K562 (cell line): ENCODE data around the gene IKZF4. TPM values are rescaled to one million over a fixed set of nuclear protein-coding genes. Genes with fewer than 3 reads are reported as not detected.

Source experiments
- ATAC-seq: fragments of 200-7000 bp; cut with Tn5 transposase; 3 replicates; pipeline ENCODE4 v1.9.1; 2020; ENCODE audit warnings: moderate library complexity
- BruUV-seq: library from RNA; stranded (reverse); fragments of 400-500 nt; replicated peaks from 2 replicates; lab custom pipeline; 2021; lab: Mats Ljungman, UMichigan
- CTCF ChIA-PET: fragments of 300-600 bp; formaldehyde crosslinking; extraction: SDS; loops from one replicate; lab custom pipeline; 2021; ENCODE audit warnings: low intra/inter-chr PET ratio; lab: Yijun Ruan, JAX
- POLR2A ChIA-PET: fragments of 300-600, 350-650 bp; sonication (Branson Sonifier 250); formaldehyde crosslinking; extraction: SDS; loops from one replicate; lab custom pipeline; 2021; ENCODE audit warnings: antibody characterized with exemption, inconsistent platforms; lab: Yijun Ruan, JAX
- DNase-seq, 4 experiments: peaks; one replicate each; pipeline versions ENCODE4 v3.0.0 to v3.0.0-alpha.2; 2011 to 2018; ENCODE audit warnings: low spot score in 3 of 4, mixed read lengths in 3 of 4; ENCODE audit errors: extremely low read depth in 1 of 4
- FAIRE-seq: peaks from 2 replicates; lab custom pipeline; 2011; peaks lifted over from hg19 to GRCh38; lab: Jason Lieb, UNC
- H2AFZ ChIP-seq: 2 replicates; pipeline ENCODE4 v1.6.0; 2011; ENCODE audit warnings: low read depth, low read length, control low read depth, inconsistent platforms
- H3K27ac ChIP-seq: fragments of 200-600 bp; 3 replicates; pipeline ENCODE4 v1.8.0; 2011; ENCODE audit warnings: low read depth, mild to moderate bottlenecking, control low read depth, inconsistent platforms, low read length, moderate library complexity, mixed read lengths; ENCODE audit errors: extremely low read depth
- H3K27me3 ChIP-seq, 2 experiments: fragments of 300-600 bp in 1 of 2; 2 replicates in 1 of 2; 3 replicates in 1 of 2; pipeline versions ENCODE4 v1.6.0 to v1.8.0; 2011; ENCODE audit warnings: inconsistent platforms in 2 of 2, low read length in 2 of 2, mild to moderate bottlenecking in 1 of 2, mixed read lengths in 1 of 2, moderate library complexity in 1 of 2; ENCODE audit not compliant: control insufficient read depth in 2 of 2, insufficient read depth in 2 of 2
- H3K36me3 ChIP-seq: fragments of 300-600 bp; 3 replicates; pipeline ENCODE4 v1.8.0; 2011; ENCODE audit warnings: mild to moderate bottlenecking, low read length, inconsistent platforms; ENCODE audit not compliant: control insufficient read depth, insufficient read depth
- H3K4me1 ChIP-seq, 2 experiments: fragments of 200-600 bp in 1 of 2; replicated peaks in 1 of 2; 2 replicates in 1 of 2; 3 replicates in 1 of 2; pipeline versions ENCODE4 v1.5.1 to v1.8.0; 2011; ENCODE audit warnings: inconsistent platforms in 2 of 2, low read length in 2 of 2, mild to moderate bottlenecking in 1 of 2, mixed read lengths in 1 of 2, moderate library complexity in 1 of 2; ENCODE audit not compliant: control insufficient read depth in 2 of 2, insufficient read depth in 2 of 2
- H3K4me2 ChIP-seq: 2 replicates; pipeline ENCODE4 v1.6.1; 2011; ENCODE audit warnings: low read length, control low read depth, inconsistent platforms, mixed read lengths; ENCODE audit not compliant: insufficient read depth
- H3K4me3 ChIP-seq: fragments of 200-600 bp; sonication (generic), shearing (Covaris generic); 2 replicates; pipeline ENCODE4 v1.5.1; 2016; ENCODE audit warnings: control low read depth, inconsistent platforms
- H3K79me2 ChIP-seq: fragments of 200-600 bp; 3 replicates; pipeline ENCODE4 v1.8.0; 2011; ENCODE audit warnings: low read length, inconsistent platforms; ENCODE audit not compliant: control insufficient read depth, insufficient read depth
- H3K9ac ChIP-seq, 2 experiments: 2 replicates each; pipeline versions ENCODE4 v1.6.0 to v1.6.1; 2011; ENCODE audit warnings: low read depth in 2 of 2, low read length in 2 of 2, control low read depth in 1 of 2, inconsistent platforms in 1 of 2, mild to moderate bottlenecking in 1 of 2, mixed read lengths in 1 of 2; ENCODE audit not compliant: insufficient read depth in 1 of 2
- H3K9me1 ChIP-seq: one replicate; pipeline ENCODE4 v1.6.0; 2011; ENCODE audit warnings: inconsistent platforms, mild to moderate bottlenecking, low read length, moderate library complexity; ENCODE audit not compliant: control insufficient read depth, insufficient read depth
- H3K9me3 ChIP-seq: replicated peaks from 2 replicates; pipeline ENCODE4 v1.5.1; 2011; ENCODE audit warnings: low read depth, low read length, inconsistent platforms; ENCODE audit not compliant: control insufficient read depth, insufficient read depth
- H4K20me1 ChIP-seq: replicated peaks from 2 replicates; pipeline ENCODE4 v1.6.1; 2011; ENCODE audit warnings: low read length, inconsistent platforms, mixed read lengths; ENCODE audit not compliant: control insufficient read depth, insufficient read depth
- CBFB ChIP-seq: sonication (generic); formaldehyde crosslinking; IDR thresholded peaks from 2 replicates; pipeline ENCODE4 v1.4.0; 2020; ENCODE audit warnings: mild to moderate bottlenecking, missing genetic modification reagents
- CREB1 ChIP-seq, 2 experiments: sonication (generic) in 1 of 2; formaldehyde crosslinking in 1 of 2; IDR thresholded peaks; 2 replicates each; pipeline versions ENCODE4 v1.6.1 to v1.8.0; 2012 to 2022; ENCODE audit warnings: inconsistent platforms in 1 of 2, mild to moderate bottlenecking in 1 of 2, missing genetic modification reagents in 1 of 2, moderate library complexity in 1 of 2
- DNMT1 ChIP-seq: fragments of 450-650 bp; IDR thresholded peaks from 2 replicates; pipeline ENCODE4 v1.6.1; 2016; ENCODE audit warnings: antibody characterized with exemption, mild to moderate bottlenecking
- EP400 ChIP-seq: fragments of 450-650 bp; IDR thresholded peaks from 2 replicates; pipeline ENCODE4 v1.6.1; 2017; ENCODE audit warnings: antibody characterized with exemption, mild to moderate bottlenecking, moderate library complexity
- ETS2 ChIP-seq: IDR thresholded peaks from 2 replicates; pipeline ENCODE4 v1.6.1; 2016; ENCODE audit warnings: borderline replicate concordance, missing genetic modification characterization, mild to moderate bottlenecking, moderate library complexity, missing compliant biosample characterization; ENCODE audit not compliant: poor library complexity, severe bottlenecking
- ETV1 ChIP-seq: fragments of 450-650 bp; conservative IDR thresholded peaks from 2 replicates; pipeline ENCODE4 v1.6.1; 2016; ENCODE audit warnings: missing genetic modification characterization, control low read depth, low read depth, missing compliant biosample characterization
- FOXA3 ChIP-seq, 2 experiments: fragments of 450-650 bp in 1 of 2; sonication (generic) in 1 of 2; formaldehyde crosslinking; IDR thresholded peaks in 1 of 2; conservative IDR thresholded peaks in 1 of 2; 2 replicates each; pipeline versions ENCODE4 v1.4.0 to v1.8.0; 2020 to 2022; ENCODE audit warnings: mild to moderate bottlenecking in 2 of 2, missing genetic modification reagents in 1 of 2
- FOXJ3 ChIP-seq: sonication (generic); formaldehyde crosslinking; IDR thresholded peaks from 2 replicates; pipeline ENCODE4 v1.4.0; 2020; ENCODE audit warnings: mild to moderate bottlenecking, missing genetic modification reagents
- RBM34 ChIP-seq: fragments of 200-400 bp; formaldehyde crosslinking; IDR thresholded peaks from 2 replicates; pipeline ENCODE4 v1.6.1; 2018; ENCODE audit warnings: low read length, borderline replicate concordance; ENCODE audit not compliant: insufficient read depth
- RNF2 ChIP-seq: sonication (generic); IDR thresholded peaks from 2 replicates; pipeline ENCODE4 v1.6.1; 2016
- TBL1XR1 ChIP-seq, 2 experiments: IDR thresholded peaks; 2 replicates each; pipeline ENCODE4 v1.6.1; 2012; ENCODE audit warnings: improper control_type of control experiment in 2 of 2, low read length in 2 of 2, mild to moderate bottlenecking in 1 of 2
- TCF3 ChIP-seq: sonication (generic); formaldehyde crosslinking; IDR thresholded peaks from 2 replicates; pipeline ENCODE4 v1.4.0; 2020; ENCODE audit warnings: mild to moderate bottlenecking, missing genetic modification reagents
- TFAM ChIP-seq: fragments of 250-450 bp; sonication (Bioruptor Pico); conservative IDR thresholded peaks from 2 replicates; pipeline ENCODE4 v1.5.0; 2021; ENCODE audit warnings: mild to moderate bottlenecking, moderate library complexity
- ZNF212 ChIP-seq: fragments of 450-650 bp; formaldehyde crosslinking; IDR thresholded peaks from 2 replicates; pipeline ENCODE4 v1.4.0; 2020; ENCODE audit warnings: mild to moderate bottlenecking
- ZNF561 ChIP-seq: fragments of 450-650 bp; formaldehyde crosslinking; conservative IDR thresholded peaks from 2 replicates; pipeline ENCODE4 v1.4.0; 2020; ENCODE audit warnings: mild to moderate bottlenecking, moderate library complexity
- ZNF830 ChIP-seq: fragments of 250-450 bp; sonication (Bioruptor Pico); IDR thresholded peaks from 2 replicates; pipeline ENCODE4 v1.5.0; 2021; ENCODE audit warnings: mild to moderate bottlenecking
- WGBS: fragments of 100-300 bp; shearing (Covaris generic); methylation state at CpG from one replicate; pipeline ENCODE4 v1.1.6; 2016; ENCODE audit warnings: low coverage, mixed read lengths; ENCODE audit not compliant: insufficient coverage; ENCODE audit errors: missing lambda C conversion rate; 5-methylcytosine and 5-hydroxymethylcytosine counted together
- in situ Hi-C: fragments of 300-500 bp; cut with MboI; formaldehyde crosslinking; loops from 4 replicates; pipeline ENCODE4 v1.15.0; 2018; ENCODE audit warnings: inconsistent platforms, mixed read lengths
- intact Hi-C: fragments of 100-400 bp; cut with micrococcal nuclease; formaldehyde crosslinking; loops from 2 replicates; pipeline ENCODE4 v1.14.2; 2022
- polyA plus RNA-seq, 8 experiments: library from polyadenylated mRNA; depleted of rRNA in 4 of 8; stranded (reverse) in 5 of 8; unstranded in 3 of 8; fragments of >200 nt; fragmentation: Nextera tagmentation in 2 of 8; fragmentation: Illumina TruSeq in 1 of 8; extraction: Ambion mirVana in 2 of 8; extraction: Trizol in 1 of 8; gene quantifications; 2 replicates each; pipeline versions ENCODE4 v1.2.1 to v1.2.3, GENCODE V29; 2011 to 2014; ENCODE audit warnings: inconsistent platforms in 1 of 8, missing spikeins in 1 of 8
- total RNA-seq, 7 experiments: library from RNA; depleted of rRNA in 6 of 7; stranded (reverse); fragments of >200 nt in 6 of 7; fragmentation: Illumina TruSeq in 2 of 7; extraction: Trizol in 2 of 7; gene quantifications; 2 replicates each; pipeline versions ENCODE4 v1.2.1 to v1.2.3, GENCODE V29; 2011 to 2021; ENCODE audit warnings: low replicate concordance in 1 of 7
- TF ChIP-seq, protein P1 (sequence below), 2 experiments: fragments of 450-650 bp; conservative IDR thresholded peaks; 2 replicates each; pipeline ENCODE4 v1.6.1; 2017; ENCODE audit warnings: mild to moderate bottlenecking in 2 of 2, moderate library complexity in 2 of 2
- TF ChIP-seq, protein P2 (sequence below): fragments of 200-400 bp; formaldehyde crosslinking; IDR thresholded peaks from 2 replicates; pipeline ENCODE4 v1.6.1; 2017; ENCODE audit warnings: mild to moderate bottlenecking, low read depth, low read length, moderate library complexity

The IKZF4 gene
- total and polyA plus RNA-seq, 9 of the 15 experiments (the other 6 are each of a cell fraction or from before 2014, with no cell fraction given), result 1.9 to 16.3 (median 3.6) TPM

DNA sequence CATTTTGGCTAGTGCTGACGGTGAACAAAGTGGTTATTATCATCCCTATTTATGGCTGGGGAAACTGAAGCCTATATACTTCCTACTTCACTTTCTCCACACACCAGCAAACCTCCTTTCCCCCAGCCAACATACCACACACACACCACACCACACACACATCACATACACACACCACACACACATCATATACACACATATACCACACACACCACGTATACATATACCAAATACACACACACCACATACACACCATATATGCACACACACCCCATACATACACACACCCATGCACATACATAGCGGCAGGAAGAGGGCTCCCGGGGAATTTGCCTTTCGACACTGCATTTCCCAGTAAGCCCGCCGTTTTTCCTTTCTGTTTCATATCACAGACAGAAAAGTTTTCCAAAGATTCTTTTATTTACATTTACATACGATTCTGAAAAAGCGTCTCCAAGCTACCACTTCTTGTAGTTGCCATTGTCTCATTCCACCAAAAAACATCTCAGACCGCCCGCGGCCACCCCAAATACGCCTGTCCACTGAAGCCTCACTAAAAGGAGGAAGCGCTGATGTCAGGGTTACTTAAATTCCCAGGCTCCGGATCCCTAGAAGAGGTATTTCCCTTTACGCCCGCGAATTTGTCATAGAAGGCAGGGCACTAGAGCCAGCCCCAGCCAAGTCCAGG is 47.8 kb upstream of the IKZF4 start:
- peaks cover 11 to 22% of the 10 kb centered on the region in 2 experiments for H3K4me1 ChIP-seq
- H3K9me1 ChIP-seq, result no peaks in the 10 kb centered on the region
- FAIRE-seq (no peak), DNase-seq (peak in 1 of 4 experiments; percentile 29), ATAC-seq (peak; percentile 15)
- intact Hi-C loops (loop anchor here (2.0 to 5.0 kb wide), 2 partner anchors 46 to 48 kb away; partner anchors contain the start of genes IKZF4 and PYM1), in situ Hi-C loops (no loop called here)
- ChIA-PET CTCF (interaction anchor here (0.7 kb wide), 1 partner anchor 190 kb away, joined by 7 read pairs; no protein-coding TSS in a partner anchor), POLR2A (interaction anchor here (0.6 to 2.5 kb wide), 25 partner anchors 12 to 325 kb away, joined by 3 to 49 read pairs (median 5); partner anchors contain the start of genes DNAJC14, IKZF4, ORMDL2 and SARNP)
- H3K4me2 ChIP-seq, result peak overlapping the region; percentile 99
- peak overlapping the region; percentile 88 for H3K27ac ChIP-seq
- H3K36me3 ChIP-seq, result peaks cover 58% of the 10 kb centered on the region
- peak overlapping the region; percentile 47 for H3K4me3 ChIP-seq
- no peaks in the 10 kb centered on the region for H3K9me3 ChIP-seq
- H2AFZ ChIP-seq, result peak overlapping the region; percentile 61
- WGBS, result 2% methylated on average over 18 of the region's 18 CpGs
- no peaks in the 10 kb centered on the region for H3K27me3 ChIP-seq
- TSS peak; percentile 97 for BruUV-seq
- H3K9ac ChIP-seq, result peak overlapping the region; percentile 81 to 86; a peak in 3 of 4 replicates
- H4K20me1 ChIP-seq, result no peaks in the 10 kb centered on the region; the same call in 1 of the 2 replicates
- H3K79me2 ChIP-seq, result peaks cover 53% of the 10 kb centered on the region
- TF ChIP-seq TFAM (CRISPR knock-in tag) (no peak), ZNF561 (no peak), TCF3 (no peak), RBM34 (no peak), TBL1XR1 (IDR thresholded peaks at IDR 0.05; ENCODE audit: low read length in 2 of 2) (no peak), RNF2 (no peak), FOXA3 (CRISPR knock-in tag; conservative IDR thresholded peaks at IDR 0.05 in 1 of 2, IDR thresholded peaks at IDR 0.05 in 1 of 2) (no peak), FOXJ3 (CRISPR knock-in tag) (no peak), CREB1 (IDR thresholded peaks at IDR 0.05) (no peak), CREB1 (CRISPR knock-in tag; IDR thresholded peaks at IDR 0.05) (no peak), EP400 (peak; percentile 63; the same call in 1 of the 2 replicates), ETV1 (tag) (peak; percentile 9; the same call in 1 of the 2 replicates), ZNF830 (CRISPR knock-in tag) (no peak), CBFB (CRISPR knock-in tag) (no peak), ZNF212 (no peak), DNMT1 (0 out of 2 replicates have a peak, but pooled peaks have one; percentile 80), ETS2 (tag) (no peak)
- TF ChIP-seq, protein P1, sequence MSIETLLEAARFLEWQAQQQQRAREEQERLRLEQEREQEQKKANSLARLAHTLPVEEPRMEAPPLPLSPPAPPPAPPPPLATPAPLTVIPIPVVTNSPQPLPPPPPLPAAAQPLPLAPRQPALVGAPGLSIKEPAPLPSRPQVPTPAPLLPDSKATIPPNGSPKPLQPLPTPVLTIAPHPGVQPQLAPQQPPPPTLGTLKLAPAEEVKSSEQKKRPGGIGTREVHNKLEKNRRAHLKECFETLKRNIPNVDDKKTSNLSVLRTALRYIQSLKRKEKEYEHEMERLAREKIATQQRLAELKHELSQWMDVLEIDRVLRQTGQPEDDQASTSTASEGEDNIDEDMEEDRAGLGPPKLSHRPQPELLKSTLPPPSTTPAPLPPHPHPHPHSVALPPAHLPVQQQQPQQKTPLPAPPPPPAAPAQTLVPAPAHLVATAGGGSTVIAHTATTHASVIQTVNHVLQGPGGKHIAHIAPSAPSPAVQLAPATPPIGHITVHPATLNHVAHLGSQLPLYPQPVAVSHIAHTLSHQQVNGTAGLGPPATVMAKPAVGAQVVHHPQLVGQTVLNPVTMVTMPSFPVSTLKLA (conservative IDR thresholded peaks at IDR 0.05), result peak in 1 of 2 experiments; percentile 35; a peak in 1 of 4 replicates
- TF ChIP-seq, protein P2, sequence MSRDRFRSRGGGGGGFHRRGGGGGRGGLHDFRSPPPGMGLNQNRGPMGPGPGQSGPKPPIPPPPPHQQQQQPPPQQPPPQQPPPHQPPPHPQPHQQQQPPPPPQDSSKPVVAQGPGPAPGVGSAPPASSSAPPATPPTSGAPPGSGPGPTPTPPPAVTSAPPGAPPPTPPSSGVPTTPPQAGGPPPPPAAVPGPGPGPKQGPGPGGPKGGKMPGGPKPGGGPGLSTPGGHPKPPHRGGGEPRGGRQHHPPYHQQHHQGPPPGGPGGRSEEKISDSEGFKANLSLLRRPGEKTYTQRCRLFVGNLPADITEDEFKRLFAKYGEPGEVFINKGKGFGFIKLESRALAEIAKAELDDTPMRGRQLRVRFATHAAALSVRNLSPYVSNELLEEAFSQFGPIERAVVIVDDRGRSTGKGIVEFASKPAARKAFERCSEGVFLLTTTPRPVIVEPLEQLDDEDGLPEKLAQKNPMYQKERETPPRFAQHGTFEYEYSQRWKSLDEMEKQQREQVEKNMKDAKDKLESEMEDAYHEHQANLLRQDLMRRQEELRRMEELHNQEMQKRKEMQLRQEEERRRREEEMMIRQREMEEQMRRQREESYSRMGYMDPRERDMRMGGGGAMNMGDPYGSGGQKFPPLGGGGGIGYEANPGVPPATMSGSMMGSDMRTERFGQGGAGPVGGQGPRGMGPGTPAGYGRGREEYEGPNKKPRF, result no peak
